WTC11 (cell line): ENCODE data around the gene BAIAP2. TPM values are rescaled to one million over a fixed set of nuclear protein-coding genes. Genes with fewer than 3 reads are reported as not detected.

Experiments
- ATAC-seq: fragments of 200-7000 bp; cut with Tn5 transposase; 2 replicates; pipeline ENCODE4 v1.10.0; 2021; ENCODE audit warnings: mild to moderate bottlenecking, moderate library complexity
- CTCF ChIA-PET: fragments of 300-600 bp; sonication (Branson Sonifier 250); formaldehyde crosslinking; loops from one replicate; lab custom pipeline; 2021; ENCODE audit warnings: antibody characterized with exemption; lab: Charles Lee
- POLR2A ChIA-PET: fragments of 350-600 bp; sonication (Branson Sonifier 250); formaldehyde crosslinking; loops from one replicate; lab custom pipeline; 2021; ENCODE audit warnings: antibody characterized with exemption; lab: Charles Lee
- DNase-seq: peaks from one replicate; pipeline ENCODE4 v3.0.0; 2021; ENCODE audit warnings: low spot score
- H3K27ac Mint-ChIP-seq: 2 replicates; pipeline ENCODE4 v1.8.0; 2021; ENCODE audit warnings: mixed read lengths
- H3K27me3 Mint-ChIP-seq: 2 replicates; pipeline ENCODE4 v1.8.0; 2021; ENCODE audit warnings: low read depth, mild to moderate bottlenecking, moderate library complexity, mixed read lengths
- H3K36me3 Mint-ChIP-seq: 2 replicates; pipeline ENCODE4 v1.8.0; 2021; ENCODE audit warnings: mixed read lengths
- H3K4me1 Mint-ChIP-seq: 2 replicates; pipeline ENCODE4 v1.8.0; 2022; ENCODE audit warnings: mixed read lengths
- H3K4me3 Mint-ChIP-seq: 2 replicates; pipeline ENCODE4 v1.8.0; 2021; ENCODE audit warnings: mild to moderate bottlenecking, moderate library complexity, mixed read lengths
- H3K9me3 Mint-ChIP-seq: 2 replicates; pipeline ENCODE4 v1.8.0; 2021; ENCODE audit warnings: mixed read lengths
- CBFB ChIP-seq: sonication (generic); formaldehyde crosslinking; IDR thresholded peaks from 2 replicates; pipeline ENCODE4 v1.8.1; 2022; ENCODE audit warnings: mild to moderate bottlenecking, low read depth, missing genetic modification reagents
- ELF4 ChIP-seq: sonication (generic); formaldehyde crosslinking; IDR thresholded peaks from 2 replicates; pipeline ENCODE4 v1.8.1; 2022; ENCODE audit warnings: low read depth, mild to moderate bottlenecking, moderate library complexity, missing genetic modification reagents
- FOXP4 ChIP-seq: sonication (generic); formaldehyde crosslinking; IDR thresholded peaks from 2 replicates; pipeline ENCODE4 v1.8.0; 2022; ENCODE audit warnings: mild to moderate bottlenecking, missing genetic modification reagents
- GTF2I ChIP-seq: fragments of 250-450 bp; sonication (Bioruptor Pico); conservative IDR thresholded peaks from 2 replicates; pipeline ENCODE4 v1.4.0; 2021; ENCODE audit warnings: mild to moderate bottlenecking
- JUN ChIP-seq: sonication (generic); formaldehyde crosslinking; IDR thresholded peaks from 2 replicates; pipeline ENCODE4 v1.8.0; 2023; ENCODE audit warnings: mild to moderate bottlenecking, missing genetic modification reagents
- NR1H2 ChIP-seq: sonication (generic); formaldehyde crosslinking; IDR thresholded peaks from 2 replicates; pipeline ENCODE4 v1.9.0; 2021; ENCODE audit warnings: mild to moderate bottlenecking, moderate library complexity, missing genetic modification reagents
- PRRX2 ChIP-seq: fragments of 250-450 bp; sonication (Bioruptor Pico); IDR thresholded peaks from 2 replicates; pipeline ENCODE4 v1.8.0; 2021; ENCODE audit warnings: mild to moderate bottlenecking
- RORB ChIP-seq: fragments of 250-450 bp; sonication (Bioruptor Pico); IDR thresholded peaks from 2 replicates; pipeline ENCODE4 v1.9.0; 2021; ENCODE audit warnings: mild to moderate bottlenecking
- SMAD3 ChIP-seq: sonication (generic); formaldehyde crosslinking; IDR thresholded peaks from 2 replicates; pipeline ENCODE4 v1.8.0; 2022; ENCODE audit warnings: missing genetic modification reagents, mild to moderate bottlenecking, borderline replicate concordance
- SOX15 ChIP-seq: fragments of 250-450 bp; sonication (Bioruptor Pico); IDR thresholded peaks from 2 replicates; pipeline ENCODE4 v1.9.0; 2021; ENCODE audit warnings: mild to moderate bottlenecking
- SP1 ChIP-seq: sonication (generic); formaldehyde crosslinking; conservative IDR thresholded peaks from 2 replicates; pipeline ENCODE4 v1.8.1; 2022; ENCODE audit warnings: missing genetic modification reagents
- TCF7 ChIP-seq: sonication (generic); formaldehyde crosslinking; IDR thresholded peaks from 2 replicates; pipeline ENCODE4 v1.8.0; 2022; ENCODE audit warnings: mild to moderate bottlenecking, low read depth, missing genetic modification reagents, moderate library complexity
- TEAD1 ChIP-seq: sonication (generic); formaldehyde crosslinking; IDR thresholded peaks from 2 replicates; pipeline ENCODE4 v1.8.0; 2022; ENCODE audit warnings: mild to moderate bottlenecking, missing genetic modification reagents
- ZNF219 ChIP-seq: sonication (generic); formaldehyde crosslinking; IDR thresholded peaks from 2 replicates; pipeline ENCODE4 v1.8.0; 2023; ENCODE audit warnings: missing genetic modification reagents, mild to moderate bottlenecking, borderline replicate concordance
- ZNF232 ChIP-seq: sonication (generic); formaldehyde crosslinking; IDR thresholded peaks from 2 replicates; pipeline ENCODE4 v1.8.0; 2022; ENCODE audit warnings: mild to moderate bottlenecking, missing genetic modification reagents
- ZNF512 ChIP-seq: sonication (generic); formaldehyde crosslinking; IDR thresholded peaks from 2 replicates; pipeline ENCODE4 v1.8.1; 2022; ENCODE audit warnings: missing genetic modification reagents, borderline replicate concordance
- ZNF532 ChIP-seq: fragments of 250-450 bp; sonication (Bioruptor Pico); IDR thresholded peaks from 2 replicates; pipeline ENCODE4 v1.9.0; 2021; ENCODE audit warnings: mild to moderate bottlenecking, borderline replicate concordance
- ZNF671 ChIP-seq: fragments of 250-450 bp; sonication (Bioruptor Pico); IDR thresholded peaks from 2 replicates; pipeline ENCODE4 v1.8.0; 2021; ENCODE audit warnings: mild to moderate bottlenecking
- total RNA-seq: library from RNA; stranded (reverse); gene quantifications from 3 replicates; pipeline ENCODE4 v1.2.3, GENCODE V29; 2021
- TF ChIP-seq, protein P1 (sequence below): sonication (generic); formaldehyde crosslinking; IDR thresholded peaks from 2 replicates; pipeline ENCODE4 v1.8.0; 2022; ENCODE audit warnings: mild to moderate bottlenecking, missing genetic modification reagents
- TF ChIP-seq, protein P2 (sequence below): sonication (generic); formaldehyde crosslinking; IDR thresholded peaks from 2 replicates; pipeline ENCODE4 v1.8.1; 2022; ENCODE audit warnings: low read depth, missing genetic modification reagents, borderline replicate concordance
- TF ChIP-seq, protein P3 (sequence below): sonication (generic); formaldehyde crosslinking; IDR thresholded peaks from 2 replicates; pipeline ENCODE4 v1.8.1; 2023; ENCODE audit warnings: mild to moderate bottlenecking, missing genetic modification reagents, moderate library complexity
- TF ChIP-seq, protein P4 (sequence below): sonication (generic); formaldehyde crosslinking; IDR thresholded peaks from 2 replicates; pipeline ENCODE4 v1.8.0; 2022; ENCODE audit warnings: mild to moderate bottlenecking, missing genetic modification reagents

The BAIAP2 gene
- total RNA-seq, 1 experiment from 2014 or later, result 20.7 TPM

GRCh38 chr17:81027591-81028505, 7.1 kb upstream of the BAIAP2 start (continued):
- TF ChIP-seq, protein P1, sequence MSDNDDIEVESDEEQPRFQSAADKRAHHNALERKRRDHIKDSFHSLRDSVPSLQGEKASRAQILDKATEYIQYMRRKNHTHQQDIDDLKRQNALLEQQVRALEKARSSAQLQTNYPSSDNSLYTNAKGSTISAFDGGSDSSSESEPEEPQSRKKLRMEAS (CRISPR knock-in tag), result no peak
- TF ChIP-seq FOXP4 (CRISPR knock-in tag), result no peak
- TF ChIP-seq ZNF512 (CRISPR knock-in tag), result no peak
- TF ChIP-seq RORB (CRISPR knock-in tag), result no peak
- TF ChIP-seq GTF2I (CRISPR knock-in tag), result no peak
- TF ChIP-seq, protein P2, sequence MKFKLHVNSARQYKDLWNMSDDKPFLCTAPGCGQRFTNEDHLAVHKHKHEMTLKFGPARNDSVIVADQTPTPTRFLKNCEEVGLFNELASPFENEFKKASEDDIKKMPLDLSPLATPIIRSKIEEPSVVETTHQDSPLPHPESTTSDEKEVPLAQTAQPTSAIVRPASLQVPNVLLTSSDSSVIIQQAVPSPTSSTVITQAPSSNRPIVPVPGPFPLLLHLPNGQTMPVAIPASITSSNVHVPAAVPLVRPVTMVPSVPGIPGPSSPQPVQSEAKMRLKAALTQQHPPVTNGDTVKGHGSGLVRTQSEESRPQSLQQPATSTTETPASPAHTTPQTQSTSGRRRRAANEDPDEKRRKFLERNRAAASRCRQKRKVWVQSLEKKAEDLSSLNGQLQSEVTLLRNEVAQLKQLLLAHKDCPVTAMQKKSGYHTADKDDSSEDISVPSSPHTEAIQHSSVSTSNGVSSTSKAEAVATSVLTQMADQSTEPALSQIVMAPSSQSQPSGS (CRISPR knock-in tag), result no peak
- no peak for TF ChIP-seq JUN (CRISPR knock-in tag)
- TF ChIP-seq ZNF671, result no peak
- TF ChIP-seq CBFB (CRISPR knock-in tag), result no peak

DNA sequence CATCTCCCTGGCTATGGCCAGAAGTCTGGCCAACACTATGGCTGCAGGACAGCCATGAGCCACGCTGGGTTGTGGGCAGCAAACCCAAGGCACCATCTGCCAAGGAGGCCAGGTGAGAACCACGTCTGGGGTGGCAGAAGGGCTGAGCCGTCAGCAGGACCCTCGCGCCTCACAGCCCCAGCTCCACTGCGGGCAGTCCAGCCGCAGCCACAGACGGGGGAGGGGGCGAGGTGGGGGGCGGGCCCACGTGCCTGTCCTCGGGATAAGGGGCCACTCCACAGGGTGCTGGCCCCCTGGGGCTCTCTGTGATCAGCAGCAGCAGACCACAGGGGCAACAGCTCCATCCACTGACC, 6.5 kb upstream of the BAIAP2 start:
- H3K4me3 Mint-ChIP-seq, result no peak overlapping the region
- peaks cover 9% of the 10 kb centered on the region for H3K4me1 Mint-ChIP-seq
- H3K27ac Mint-ChIP-seq, result no peak overlapping the region
- ATAC-seq (no peak), DNase-seq (no peak)
- H3K27me3 Mint-ChIP-seq, result peaks cover 9% of the 10 kb centered on the region
- ChIA-PET CTCF (interaction anchor here (1.3 kb wide), 1 partner anchor 73 kb away, joined by 4 read pairs; no protein-coding TSS in a partner anchor), POLR2A (no interaction called here)
- no peaks in the 10 kb centered on the region for H3K36me3 Mint-ChIP-seq
- TF ChIP-seq SMAD3 (CRISPR knock-in tag), result no peak
- TF ChIP-seq, protein P3, sequence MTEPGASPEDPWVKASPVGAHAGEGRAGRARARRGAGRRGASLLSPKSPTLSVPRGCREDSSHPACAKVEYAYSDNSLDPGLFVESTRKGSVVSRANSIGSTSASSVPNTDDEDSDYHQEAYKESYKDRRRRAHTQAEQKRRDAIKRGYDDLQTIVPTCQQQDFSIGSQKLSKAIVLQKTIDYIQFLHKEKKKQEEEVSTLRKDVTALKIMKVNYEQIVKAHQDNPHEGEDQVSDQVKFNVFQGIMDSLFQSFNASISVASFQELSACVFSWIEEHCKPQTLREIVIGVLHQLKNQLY, result no peak
- no peak for TF ChIP-seq NR1H2 (CRISPR knock-in tag)
- TF ChIP-seq, protein P4, sequence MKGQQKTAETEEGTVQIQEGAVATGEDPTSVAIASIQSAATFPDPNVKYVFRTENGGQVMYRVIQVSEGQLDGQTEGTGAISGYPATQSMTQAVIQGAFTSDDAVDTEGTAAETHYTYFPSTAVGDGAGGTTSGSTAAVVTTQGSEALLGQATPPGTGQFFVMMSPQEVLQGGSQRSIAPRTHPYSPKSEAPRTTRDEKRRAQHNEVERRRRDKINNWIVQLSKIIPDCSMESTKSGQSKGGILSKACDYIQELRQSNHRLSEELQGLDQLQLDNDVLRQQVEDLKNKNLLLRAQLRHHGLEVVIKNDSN (CRISPR knock-in tag), result no peak
- no peak for TF ChIP-seq JUN (CRISPR knock-in tag)
- no peak for TF ChIP-seq TEAD1 (CRISPR knock-in tag)
- TF ChIP-seq ELF4 (CRISPR knock-in tag), result no peak
- TF ChIP-seq ZNF232 (CRISPR knock-in tag), result no peak
- TF ChIP-seq ZNF219, result no peak
- no peak for TF ChIP-seq TCF7 (CRISPR knock-in tag)
- TF ChIP-seq ZNF532, result no peak
- no peak for TF ChIP-seq SOX15 (CRISPR knock-in tag)
- TF ChIP-seq SP1, result no peak
- TF ChIP-seq FOXP4 (CRISPR knock-in tag), result no peak
- TF ChIP-seq PRRX2, result no peak
- H3K9me3 Mint-ChIP-seq, result peaks cover 6% of the 10 kb centered on the region
